Cardiac muscle cell (in vitro differentiated cells and primary cell): ENCODE measurements around the gene VKORC1. TPM values are rescaled to one million over a fixed set of nuclear protein-coding genes. Genes with fewer than 3 reads are reported as not detected.

Experiments used
- DNase-seq, 2 donors: peaks; one replicate each; pipeline versions ENCODE4 v3.0.0 to v3.0.0-alpha.2; 2010 to 2017; ENCODE audit warnings: low read depth in 1 of 2, low spot score in 1 of 2
- H3K27ac ChIP-seq: fragments of 200-600 bp; sonication (generic); 2 replicates; pipeline ENCODE4 v1.5.1; 2016
- H3K27me3 ChIP-seq: fragments of 200-600 bp; sonication (generic); 2 replicates; pipeline ENCODE4 v1.6.0; 2016; ENCODE audit warnings: control low read depth
- H3K36me3 ChIP-seq: fragments of 200-600 bp; sonication (generic); 2 replicates; pipeline ENCODE4 v1.5.1; 2016; ENCODE audit warnings: control low read depth
- H3K4me1 ChIP-seq: fragments of 200-600 bp; sonication (generic); 2 replicates; pipeline ENCODE4 v1.8.1; 2017; ENCODE audit warnings: low read depth, mild to moderate bottlenecking, mixed run types
- H3K4me3 ChIP-seq: fragments of 200-600 bp; sonication (generic); 2 replicates; pipeline ENCODE4 v1.5.1; 2016; ENCODE audit warnings: mild to moderate bottlenecking
- H3K9me3 ChIP-seq: fragments of 200-600 bp; sonication (generic); 2 replicates; pipeline ENCODE4 v1.5.1; 2017; ENCODE audit warnings: low read depth, mild to moderate bottlenecking, control low read depth
- CTCF ChIP-seq: IDR thresholded peaks from 2 replicates; pipeline ENCODE4 v1.5.1; 2012; ENCODE audit warnings: low read depth, mild to moderate bottlenecking, low read length
- polyA plus RNA-seq: library from polyadenylated mRNA; unstranded; fragments of >200 nt; fragmentation: Nextera tagmentation; extraction: Ambion mirVana; gene quantifications from 2 replicates; pipeline ENCODE4 v1.2.1, GENCODE V29; 2016
- total RNA-seq: library from RNA; depleted of rRNA; stranded (reverse); fragments of >200 nt; gene quantifications from 2 replicates; pipeline ENCODE4 v1.2.3, GENCODE V29; 2016

The VKORC1 gene
- total and polyA plus RNA-seq, 2 experiments from 2014 or later, result 146 to 161 TPM

- H3K4me3 ChIP-seq, result peak overlapping the region; percentile 98
- peaks cover 6% of the 10 kb centered on the region for H3K36me3 ChIP-seq
- H3K9me3 ChIP-seq, result no peaks in the 10 kb centered on the region
- TF ChIP-seq CTCF, result no peak
- no peaks in the 10 kb centered on the region for H3K27me3 ChIP-seq
- H3K27ac ChIP-seq, result peak overlapping the region; percentile 87
- DNase-seq, result peak in 1 of 2 donors; percentile 48
- H3K4me1 ChIP-seq, result peaks cover 5% of the 10 kb centered on the region
These were observed 22.0 kb downstream of the VKORC1 start for GRCh38 chr16:31072540-31073141.

DNA sequence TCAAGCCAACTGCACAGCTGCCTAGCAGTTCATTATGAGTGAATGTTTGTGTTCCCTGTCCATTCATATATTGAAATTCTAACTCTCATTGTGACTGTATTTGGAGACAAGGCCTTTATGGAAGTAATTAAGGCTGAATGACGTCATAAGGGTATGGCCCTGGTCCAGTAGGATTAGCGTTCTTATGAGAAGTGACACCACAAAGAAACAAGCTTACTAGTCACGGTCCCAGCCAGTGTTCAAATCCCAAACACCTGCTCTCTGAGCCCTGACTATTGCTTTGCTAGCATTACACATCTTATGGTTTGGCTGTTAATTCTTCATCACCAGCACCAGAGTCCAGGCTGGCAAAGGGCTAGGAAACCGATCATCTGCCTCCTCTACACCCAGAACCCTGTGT, 22.7 kb downstream of the VKORC1 start:
- peak overlapping the region; percentile 7 for H3K27ac ChIP-seq
- no peaks in the 10 kb centered on the region for H3K36me3 ChIP-seq
- DNase-seq, result peak in 1 of 2 donors; percentile 57
- peaks cover 5% of the 10 kb centered on the region for H3K4me1 ChIP-seq
- no peaks in the 10 kb centered on the region for H3K27me3 ChIP-seq
- H3K9me3 ChIP-seq, result no peaks in the 10 kb centered on the region
- no peak for TF ChIP-seq CTCF
- H3K4me3 ChIP-seq, result peak overlapping the region; percentile 98

GRCh38 chr16:31067342-31067741, 27.3 kb downstream of the VKORC1 start:
- no peak overlapping the region for H3K4me3 ChIP-seq
- H3K27ac ChIP-seq, result no peak overlapping the region
- peaks cover 5% of the 10 kb centered on the region for H3K4me1 ChIP-seq
- TF ChIP-seq CTCF, result no peak
- H3K27me3 ChIP-seq, result no peaks in the 10 kb centered on the region
- DNase-seq, result no peak
- H3K36me3 ChIP-seq, result no peaks in the 10 kb centered on the region
- no peaks in the 10 kb centered on the region for H3K9me3 ChIP-seq

DNA sequence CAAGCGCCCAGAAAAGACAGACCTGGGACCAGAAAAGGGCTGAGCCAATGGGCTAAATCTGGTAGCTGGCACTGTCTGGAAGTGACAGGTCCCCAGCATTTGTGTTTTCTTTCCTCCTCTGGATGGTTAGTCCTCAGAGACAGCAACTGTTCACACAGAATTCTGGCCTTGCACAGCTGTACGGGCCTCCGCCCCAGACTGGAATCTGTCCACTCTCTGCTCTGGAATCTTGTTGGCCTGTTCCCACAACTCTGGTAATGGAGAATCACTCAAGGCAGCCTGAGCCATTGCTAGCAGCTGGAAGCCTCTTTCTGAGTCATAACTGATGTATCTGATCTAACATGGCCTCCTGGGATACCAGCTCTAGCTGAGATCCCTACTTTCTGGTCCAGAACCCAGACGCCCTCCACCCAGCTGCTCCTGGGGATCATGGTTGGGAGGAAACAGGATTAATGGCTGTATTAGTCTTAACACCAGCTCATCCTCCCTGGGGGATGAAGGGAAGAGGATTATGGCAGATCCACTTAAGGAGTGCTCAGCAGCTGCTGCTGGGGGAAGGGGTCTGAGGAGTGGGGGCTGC, 29.6 kb downstream of the VKORC1 start:
- no peaks in the 10 kb centered on the region for H3K27me3 ChIP-seq
- no peak for TF ChIP-seq CTCF
- H3K36me3 ChIP-seq, result no peaks in the 10 kb centered on the region
- DNase-seq, result peak in 1 of 2 donors; percentile 92
- H3K27ac ChIP-seq, result no peak overlapping the region
- no peaks in the 10 kb centered on the region for H3K4me1 ChIP-seq
- no peaks in the 10 kb centered on the region for H3K9me3 ChIP-seq
- H3K4me3 ChIP-seq, result no peak overlapping the region

- H3K27ac ChIP-seq, result no peak overlapping the region
- H3K4me3 ChIP-seq, result no peak overlapping the region
- no peaks in the 10 kb centered on the region for H3K27me3 ChIP-seq
- TF ChIP-seq CTCF, result no peak
- H3K36me3 ChIP-seq, result no peaks in the 10 kb centered on the region
- H3K4me1 ChIP-seq, result no peaks in the 10 kb centered on the region
- DNase-seq, result no peak
- no peaks in the 10 kb centered on the region for H3K9me3 ChIP-seq
These were observed 30.6 kb downstream of the VKORC1 start for GRCh38 chr16:31063843-31064611.
